Activated T-helper 1 cell treated with anti-CD3 and anti-CD28 coated beads, Interleukin-12 subunit alpha, Interleukin-12 subunit beta, Interleukin-2, Interleukin-4 antibody, amounts not matched to agents 30 ng/mL and 10 ng/mL and 1 ng/mL, durations not matched to agents 14 hours and 24 hours and 36 hours (primary cell): ENCODE results near the gene CGNL1. TPM values are rescaled to one million over a fixed set of nuclear protein-coding genes. Genes with fewer than 3 reads are reported as not detected.

Source experiments
- DNase-seq: peaks from one replicate; pipeline ENCODE4 v3.0.0; 2021; ENCODE audit warnings: low spot score
- H3K27ac Mint-ChIP-seq: one replicate; pipeline ENCODE4 v1.8.0; 2021; ENCODE audit warnings: mild to moderate bottlenecking, mixed read lengths
- H3K27me3 Mint-ChIP-seq: one replicate; pipeline ENCODE4 v1.8.0; 2022; ENCODE audit warnings: mild to moderate bottlenecking, moderate library complexity, mixed read lengths; ENCODE audit not compliant: insufficient read depth
- H3K36me3 Mint-ChIP-seq: one replicate; pipeline ENCODE4 v1.8.0; 2021; ENCODE audit warnings: low read depth, mixed read lengths
- H3K4me1 Mint-ChIP-seq: one replicate; pipeline ENCODE4 v1.8.0; 2021; ENCODE audit warnings: low read depth, mixed read lengths
- H3K4me3 Mint-ChIP-seq: one replicate; pipeline ENCODE4 v1.8.0; 2021; ENCODE audit warnings: mild to moderate bottlenecking, moderate library complexity, mixed read lengths
- H3K9me3 Mint-ChIP-seq: one replicate; pipeline ENCODE4 v1.8.0; 2021; ENCODE audit warnings: mixed read lengths
- intact Hi-C: fragments of 100-400 bp; cut with micrococcal nuclease; formaldehyde crosslinking; loops from one replicate; pipeline ENCODE4 v1.15.1; 2024
- total RNA-seq: library from RNA; stranded (reverse); gene quantifications from 2 replicates; pipeline ENCODE4 v1.2.3, GENCODE V29; 2022

CGNL1 gene
- total RNA-seq, 1 donor from 2014 or later = not detected

DNA sequence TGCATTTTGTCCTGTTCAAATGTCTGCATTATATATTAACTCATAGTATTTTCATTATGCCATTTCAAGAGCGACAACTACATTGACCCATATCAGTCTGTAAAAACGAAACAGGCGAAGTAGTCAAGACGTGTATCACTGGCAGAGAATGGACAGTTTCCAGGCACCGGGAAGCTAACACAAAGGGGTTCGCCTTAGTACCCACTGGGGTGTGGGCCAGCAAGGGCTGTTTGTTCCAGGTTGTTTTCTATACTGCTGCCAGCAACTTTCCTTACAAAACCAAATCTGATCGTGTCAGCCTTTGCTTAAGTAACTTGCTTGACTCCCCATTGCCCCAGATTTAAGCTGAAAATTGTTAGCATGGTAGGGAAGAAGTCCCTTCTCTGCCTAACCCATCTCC lies 87.1 kb downstream of the CGNL1 start:
- no peaks in the 10 kb centered on the region for H3K36me3 Mint-ChIP-seq
- H3K4me1 Mint-ChIP-seq = no peaks in the 10 kb centered on the region
- H3K27ac Mint-ChIP-seq = no peak overlapping the region
- intact Hi-C loops = no loop called here
- no peak overlapping the region for H3K4me3 Mint-ChIP-seq
- peaks cover 9% of the 10 kb centered on the region for H3K27me3 Mint-ChIP-seq
- no peaks in the 10 kb centered on the region for H3K9me3 Mint-ChIP-seq
- DNase-seq = no peak

DNA sequence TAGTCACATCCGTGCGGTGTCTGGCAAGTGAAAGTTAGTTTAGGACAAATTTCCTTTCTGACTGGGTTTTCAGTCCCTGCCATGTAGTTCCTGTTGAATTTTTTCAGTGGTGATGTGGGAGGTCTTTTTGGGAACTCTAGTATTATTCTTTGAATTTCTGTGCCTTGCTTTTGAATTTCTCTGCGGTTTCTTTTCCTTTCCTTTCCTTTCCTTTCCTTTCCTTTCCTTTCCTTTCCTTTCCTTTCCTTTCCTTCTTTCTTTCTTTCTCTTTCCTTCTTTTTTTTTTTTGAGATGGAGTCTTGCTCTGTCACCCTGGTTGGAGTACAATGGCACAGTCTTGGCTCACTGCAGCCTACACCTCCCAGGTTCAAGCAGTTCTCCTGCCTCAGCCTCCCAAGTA lies 88.2 kb downstream of the CGNL1 start:
- peaks cover 15% of the 10 kb centered on the region for H3K27me3 Mint-ChIP-seq
- no peaks in the 10 kb centered on the region for H3K4me1 Mint-ChIP-seq
- H3K9me3 Mint-ChIP-seq = no peaks in the 10 kb centered on the region
- intact Hi-C loops = no loop called here
- H3K27ac Mint-ChIP-seq = no peak overlapping the region
- no peaks in the 10 kb centered on the region for H3K36me3 Mint-ChIP-seq
- no peak for DNase-seq
- no peak overlapping the region for H3K4me3 Mint-ChIP-seq

DNA sequence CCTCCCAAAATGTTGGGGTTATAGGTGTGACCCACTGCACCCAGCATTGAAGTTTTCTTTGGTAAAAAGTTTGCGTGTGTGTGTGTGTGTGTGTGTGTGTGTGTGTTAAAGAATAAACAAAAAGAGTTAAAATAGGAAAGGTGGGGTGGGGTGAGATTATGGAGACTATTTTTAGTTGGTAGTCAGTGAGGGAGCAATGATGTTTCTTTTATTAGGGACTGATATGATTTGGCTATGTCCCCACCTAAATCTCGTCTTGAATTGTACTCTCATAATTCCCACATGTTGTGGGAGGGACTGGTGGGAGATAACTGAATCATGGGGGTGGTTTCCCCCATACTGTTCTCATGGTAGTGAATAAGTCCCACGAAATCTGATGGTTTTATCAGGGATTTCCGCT lies 92.2 kb downstream of the CGNL1 start:
- DNase-seq = no peak
- Mint-ChIP-seq H3K4me3 (no peak overlapping the region), H3K4me1 (no peaks in the 10 kb centered on the region), H3K27me3 (peaks cover 12% of the 10 kb centered on the region), H3K36me3 (no peaks in the 10 kb centered on the region), H3K9me3 (no peaks in the 10 kb centered on the region), H3K27ac (no peak overlapping the region)
- intact Hi-C loops = no loop called here

DNA sequence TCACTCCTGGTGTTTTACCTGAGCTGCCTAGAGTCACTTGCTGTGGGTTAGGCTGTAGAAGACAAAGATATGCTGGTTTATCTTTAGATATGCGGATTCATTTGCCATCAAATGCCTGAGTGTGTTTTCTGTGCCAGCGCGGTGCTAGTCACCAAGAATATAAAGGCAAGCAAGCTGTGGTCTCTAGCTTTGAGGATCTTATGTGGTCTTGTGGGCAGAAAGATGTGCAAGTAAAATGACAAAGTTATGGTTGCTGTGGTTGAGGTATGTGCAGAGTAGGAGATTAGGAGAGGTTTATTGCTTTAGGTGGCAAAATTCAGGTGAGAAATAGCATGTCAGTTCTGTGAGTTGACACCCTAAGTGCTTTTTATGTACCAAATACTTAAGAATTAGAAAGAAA lies 94.2 kb downstream of the CGNL1 start:
- H3K4me3 Mint-ChIP-seq = no peak overlapping the region
- H3K36me3 Mint-ChIP-seq = no peaks in the 10 kb centered on the region
- H3K9me3 Mint-ChIP-seq = no peaks in the 10 kb centered on the region
- H3K4me1 Mint-ChIP-seq = no peaks in the 10 kb centered on the region
- DNase-seq = no peak
- H3K27me3 Mint-ChIP-seq = peaks cover 15% of the 10 kb centered on the region
- intact Hi-C loops = no loop called here
- no peak overlapping the region for H3K27ac Mint-ChIP-seq

DNA sequence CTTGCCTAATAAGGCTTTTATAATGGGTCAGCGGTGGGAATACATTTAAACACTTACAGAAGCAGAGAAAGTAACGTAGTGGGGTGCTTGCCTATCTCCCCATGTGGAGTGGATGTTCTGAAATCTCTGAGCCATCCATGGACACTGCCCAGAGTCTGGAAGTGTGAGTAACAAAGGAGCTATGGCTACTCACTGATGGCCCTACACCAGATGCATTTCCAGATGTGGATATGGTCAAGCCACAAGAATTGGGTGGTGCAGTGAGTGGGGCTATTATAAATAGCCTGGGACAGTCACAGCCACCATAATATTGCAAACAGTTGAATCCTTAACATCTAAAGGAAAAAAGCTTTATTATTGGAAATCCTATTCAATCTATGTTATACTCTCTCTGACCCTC lies 96.6 kb downstream of the CGNL1 start:
- no peaks in the 10 kb centered on the region for H3K9me3 Mint-ChIP-seq
- H3K4me1 Mint-ChIP-seq = no peaks in the 10 kb centered on the region
- intact Hi-C loops = no loop called here
- no peak overlapping the region for H3K4me3 Mint-ChIP-seq
- H3K36me3 Mint-ChIP-seq = no peaks in the 10 kb centered on the region
- H3K27me3 Mint-ChIP-seq = peaks cover 16% of the 10 kb centered on the region
- no peak for DNase-seq
- H3K27ac Mint-ChIP-seq = no peak overlapping the region

DNA sequence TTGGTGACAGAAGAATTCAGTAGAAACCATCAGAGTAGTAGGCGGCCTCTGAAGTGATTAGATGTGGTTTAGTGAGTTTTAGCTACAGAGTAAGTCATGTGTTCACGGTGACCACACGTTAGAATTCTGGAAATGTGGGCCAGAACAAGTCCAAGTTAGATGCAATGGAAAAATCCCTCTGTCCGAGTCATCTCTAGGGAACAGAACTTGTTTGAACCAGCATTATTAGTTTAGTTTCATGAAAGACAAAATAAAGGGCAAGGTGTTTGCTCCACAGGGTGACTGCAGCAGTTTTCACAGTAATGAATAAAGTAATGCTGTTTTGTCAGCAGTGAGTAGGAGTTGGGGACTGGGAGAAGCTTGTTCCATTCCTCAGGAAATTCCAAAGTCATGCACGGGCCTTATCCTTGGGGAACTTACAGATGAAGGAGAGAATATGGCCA lies 100.2 kb downstream of the CGNL1 start:
- no peaks in the 10 kb centered on the region for H3K36me3 Mint-ChIP-seq
- no peak overlapping the region for H3K27ac Mint-ChIP-seq
- DNase-seq = no peak
- H3K4me1 Mint-ChIP-seq = no peaks in the 10 kb centered on the region
- no peaks in the 10 kb centered on the region for H3K9me3 Mint-ChIP-seq
- intact Hi-C loops = no loop called here
- H3K4me3 Mint-ChIP-seq = no peak overlapping the region
- H3K27me3 Mint-ChIP-seq = peaks cover 17% of the 10 kb centered on the region

DNA sequence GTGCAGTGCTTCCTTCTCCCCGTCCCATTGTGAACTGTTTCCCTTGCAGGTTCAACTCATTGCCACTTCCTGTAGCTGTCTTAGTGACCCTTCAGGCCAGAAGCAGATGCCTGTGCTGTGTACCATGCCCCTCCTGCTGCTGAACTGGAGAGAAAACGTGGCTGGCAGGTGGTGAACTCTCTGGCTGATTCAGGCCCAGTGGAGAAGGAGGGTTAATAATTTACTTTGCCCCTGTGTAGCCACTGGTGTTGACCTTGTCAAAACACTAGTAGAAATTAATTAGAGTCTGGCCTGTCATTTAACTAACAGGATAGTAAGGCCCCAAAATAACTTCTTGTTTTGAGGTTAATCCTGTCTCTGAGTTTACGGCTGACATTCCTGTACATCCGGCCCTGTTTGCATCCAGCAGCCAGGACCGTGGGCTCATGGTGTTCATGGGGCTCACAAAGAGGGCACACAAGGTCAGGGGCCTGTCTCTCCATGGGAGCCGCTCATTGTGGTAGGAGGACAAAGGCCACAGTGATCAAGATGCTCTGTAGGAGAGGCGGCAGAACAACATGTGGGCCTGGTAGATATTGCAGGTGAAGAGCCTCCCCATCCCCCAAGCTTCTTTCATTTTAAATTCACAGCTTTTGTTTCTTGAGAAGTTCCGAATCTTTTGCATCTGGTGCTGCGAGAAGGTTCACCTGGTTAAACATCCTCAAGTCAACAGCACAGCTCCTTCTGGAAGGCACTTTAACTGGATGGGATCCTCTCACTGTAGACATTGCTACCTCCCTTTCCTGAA lies 101.6 kb downstream of the CGNL1 start:
- Mint-ChIP-seq H3K4me1 (no peaks in the 10 kb centered on the region), H3K4me3 (no peak overlapping the region), H3K27ac (no peak overlapping the region), H3K36me3 (no peaks in the 10 kb centered on the region), H3K27me3 (peaks cover 19% of the 10 kb centered on the region), H3K9me3 (no peaks in the 10 kb centered on the region)
- no peak for DNase-seq
- intact Hi-C loops = no loop called here

DNA sequence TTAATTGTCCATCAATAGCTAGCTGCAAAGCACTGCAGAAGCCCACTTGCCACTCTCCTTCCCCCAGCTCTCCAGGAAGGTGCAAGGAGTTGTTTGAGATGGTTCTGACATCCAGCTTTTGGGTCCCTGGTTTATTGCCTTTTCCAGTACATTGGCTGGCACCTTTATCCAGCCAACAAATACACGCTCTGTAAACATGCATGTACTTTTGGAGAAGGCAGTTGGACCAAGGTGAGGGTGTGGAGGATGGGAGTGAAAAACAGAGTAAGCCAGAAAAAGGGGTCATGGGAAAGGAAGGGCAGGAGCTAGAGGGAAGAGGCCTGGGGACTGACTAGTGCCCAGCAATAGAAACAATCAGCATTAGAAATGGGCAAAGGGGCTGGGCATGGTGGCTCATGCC lies 102.7 kb downstream of the CGNL1 start:
- DNase-seq = no peak
- Mint-ChIP-seq H3K27me3 (peaks cover 23% of the 10 kb centered on the region), H3K27ac (no peak overlapping the region), H3K4me1 (no peaks in the 10 kb centered on the region), H3K9me3 (no peaks in the 10 kb centered on the region), H3K36me3 (no peaks in the 10 kb centered on the region), H3K4me3 (no peak overlapping the region)
- intact Hi-C loops = no loop called here

DNA sequence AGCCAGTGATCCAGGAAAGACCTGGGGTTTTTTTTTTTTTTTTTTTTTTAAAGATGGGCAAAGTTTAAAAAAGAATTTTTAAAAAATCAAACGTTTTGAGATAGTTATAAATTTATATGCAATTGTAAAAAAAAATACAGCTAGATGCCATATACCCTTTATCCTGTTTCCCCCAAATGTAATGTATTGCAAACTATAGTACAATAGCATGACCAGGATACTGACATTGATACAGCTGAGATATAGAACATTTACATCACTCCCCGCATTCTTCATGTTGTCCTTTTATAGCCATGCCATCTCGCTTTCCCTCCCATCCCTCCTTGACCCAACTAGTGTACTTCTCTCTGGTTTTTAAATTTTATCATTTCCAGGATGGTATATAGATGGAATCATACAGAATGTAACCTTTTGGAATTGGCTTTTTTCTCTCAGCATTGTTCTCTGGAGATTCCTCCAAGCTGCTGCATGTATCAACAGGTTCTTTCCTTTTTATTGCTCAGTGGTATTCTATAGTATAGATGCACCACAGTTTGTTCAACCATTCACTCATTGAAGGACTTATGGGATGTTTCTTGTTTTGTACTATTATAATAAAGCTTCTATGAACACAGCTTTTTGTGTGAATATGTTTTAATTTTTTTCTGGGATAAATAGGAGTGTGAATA lies 104.9 kb downstream of the CGNL1 start:
- intact Hi-C loops = no loop called here
- Mint-ChIP-seq H3K27ac (no peak overlapping the region), H3K36me3 (no peaks in the 10 kb centered on the region), H3K27me3 (peaks cover 29% of the 10 kb centered on the region), H3K4me1 (no peaks in the 10 kb centered on the region), H3K9me3 (no peaks in the 10 kb centered on the region), H3K4me3 (no peak overlapping the region)
- DNase-seq = no peak

DNA sequence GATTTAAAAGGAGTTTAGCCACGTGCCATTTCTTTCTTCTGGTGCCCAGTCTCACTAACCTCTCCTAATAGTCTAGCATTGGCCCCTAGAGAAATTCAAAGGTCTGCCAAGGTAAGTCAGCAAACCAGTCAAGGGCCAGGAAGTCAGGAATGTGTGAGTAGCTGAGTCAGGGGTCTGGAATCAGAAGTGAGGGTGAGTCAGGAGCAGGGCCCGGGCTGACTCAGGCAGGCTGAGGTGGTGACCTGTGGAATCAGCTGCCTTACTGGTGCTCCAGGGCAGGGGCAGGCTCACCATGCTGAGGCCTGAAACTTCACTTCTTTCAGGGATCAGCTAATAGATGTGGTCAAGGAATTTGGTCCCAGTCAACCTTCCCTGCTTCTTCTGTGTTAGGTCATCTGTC lies 109.6 kb downstream of the CGNL1 start:
- Mint-ChIP-seq H3K4me3 (no peak overlapping the region), H3K36me3 (no peaks in the 10 kb centered on the region), H3K4me1 (no peaks in the 10 kb centered on the region), H3K27me3 (peaks cover 32% of the 10 kb centered on the region), H3K27ac (no peak overlapping the region), H3K9me3 (no peaks in the 10 kb centered on the region)
- no peak for DNase-seq
- intact Hi-C loops = no loop called here

DNA sequence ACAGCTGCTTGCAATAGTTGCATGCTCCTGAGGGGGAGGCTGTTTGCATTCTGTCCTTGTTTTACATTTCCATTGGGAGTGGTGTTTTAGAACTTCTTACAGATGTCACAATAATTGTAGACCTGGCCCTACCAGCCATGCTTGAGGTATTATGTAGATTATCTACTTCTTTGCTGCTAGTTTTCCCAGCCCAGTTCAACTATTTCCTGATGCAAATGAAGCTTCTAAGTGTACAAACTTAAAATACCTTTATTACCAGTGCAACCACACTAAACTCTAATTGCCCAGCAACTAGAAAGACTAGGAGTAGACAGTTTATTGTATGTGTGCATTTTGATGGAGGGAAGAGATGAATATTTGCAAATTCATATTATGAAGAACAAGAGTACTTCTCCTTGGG lies 110.5 kb downstream of the CGNL1 start:
- intact Hi-C loops = no loop called here
- Mint-ChIP-seq H3K27me3 (peaks cover 38% of the 10 kb centered on the region), H3K27ac (no peak overlapping the region), H3K4me3 (no peak overlapping the region), H3K4me1 (no peaks in the 10 kb centered on the region), H3K36me3 (no peaks in the 10 kb centered on the region), H3K9me3 (no peaks in the 10 kb centered on the region)
- DNase-seq = no peak

DNA sequence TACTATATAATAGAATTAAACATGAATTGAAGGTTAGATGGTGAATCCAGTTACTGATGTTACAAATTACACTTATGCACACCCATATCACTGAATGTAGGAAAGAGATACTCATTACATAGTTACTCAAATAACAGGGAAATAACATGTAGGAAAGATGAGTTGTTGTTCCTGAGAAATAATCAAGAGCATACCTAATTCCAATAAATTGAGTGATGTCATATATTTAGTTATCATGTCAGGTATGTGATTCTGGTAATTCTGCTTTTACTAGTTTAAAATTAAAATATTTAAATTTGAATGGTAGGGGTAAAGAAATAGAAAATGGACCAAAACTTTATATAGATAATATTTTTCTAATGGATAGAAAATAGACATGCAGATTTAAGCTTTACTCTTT lies 112.8 kb downstream of the CGNL1 start:
- Mint-ChIP-seq H3K27ac (no peak overlapping the region), H3K4me1 (no peaks in the 10 kb centered on the region), H3K4me3 (no peak overlapping the region), H3K27me3 (peaks cover 29% of the 10 kb centered on the region), H3K9me3 (no peaks in the 10 kb centered on the region), H3K36me3 (no peaks in the 10 kb centered on the region)
- no peak for DNase-seq
- intact Hi-C loops = no loop called here

DNA sequence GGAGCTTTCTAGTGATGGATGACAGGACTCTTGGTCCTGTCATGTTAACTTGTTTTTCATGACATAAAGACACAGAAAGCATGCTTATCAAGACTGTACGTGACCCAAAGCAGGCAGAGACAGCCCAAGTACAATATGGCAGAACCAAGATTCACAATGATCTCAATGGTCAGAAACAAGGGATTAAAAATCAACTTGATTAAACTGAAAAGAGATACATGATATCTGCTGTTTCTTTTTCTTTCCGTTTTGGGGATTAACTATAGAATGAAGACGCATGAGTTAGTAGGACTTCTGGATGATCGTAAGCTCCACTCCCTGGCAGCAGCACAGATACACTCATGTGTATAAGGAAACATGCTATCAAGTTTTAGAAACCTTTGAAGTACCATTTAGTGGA lies 117.0 kb downstream of the CGNL1 start:
- Mint-ChIP-seq H3K9me3 (no peaks in the 10 kb centered on the region), H3K4me3 (no peak overlapping the region), H3K27ac (no peak overlapping the region), H3K36me3 (no peaks in the 10 kb centered on the region), H3K27me3 (peaks cover 10% of the 10 kb centered on the region), H3K4me1 (no peaks in the 10 kb centered on the region)
- intact Hi-C loops = no loop called here
- no peak for DNase-seq
